HAP-1 (cell line): Measurements from ENCODE around the gene SUSD6.
A peak's percentile ranks its signal among the peaks of the same experiment; 100 is the strongest.
"Not testable (repeated sequence)": the region's sequence is repeated elsewhere in the genome, so short reads cannot be mapped to it uniquely, and the experiment has no call there.

ENCODE experiments used
- DNase-seq, 2 experiments: peaks; one replicate each; pipeline ENCODE4 v3.0.0-alpha.2; 2016 to 2020; ENCODE audit warnings: low spot score in 2 of 2
- H3K27me3 ChIP-seq: fragments of 250-450 bp; sonication (Bioruptor Pico); 2 replicates; pipeline ENCODE4 v1.5.1; 2020; ENCODE audit warnings: low read depth, mild to moderate bottlenecking, moderate library complexity
- H3K36me3 ChIP-seq: fragments of 250-450 bp; sonication (Bioruptor Pico); replicated peaks from 2 replicates; pipeline ENCODE4 v1.5.1; 2020; ENCODE audit warnings: mild to moderate bottlenecking
- H3K4me1 ChIP-seq: fragments of 250-450 bp; sonication (Bioruptor Pico); 2 replicates; pipeline ENCODE4 v1.5.1; 2020; ENCODE audit warnings: mild to moderate bottlenecking
- H3K4me3 ChIP-seq: fragments of 250-450 bp; sonication (Bioruptor Pico); 2 replicates; pipeline ENCODE4 v1.5.1; 2020; ENCODE audit warnings: mild to moderate bottlenecking, moderate library complexity
- H3K9me3 ChIP-seq: fragments of 250-450 bp; sonication (Bioruptor Pico); 2 replicates; pipeline ENCODE4 v1.5.1; 2020; ENCODE audit warnings: mild to moderate bottlenecking, moderate library complexity
- in situ Hi-C: fragments of 300-500 bp; cut with MboI; formaldehyde crosslinking; loops from 3 replicates; pipeline ENCODE4 v1.14.3; 2020; ENCODE audit warnings: low sequenced_read_pairs, inconsistent platforms, mixed read lengths

SUSD6 gene

DNA sequence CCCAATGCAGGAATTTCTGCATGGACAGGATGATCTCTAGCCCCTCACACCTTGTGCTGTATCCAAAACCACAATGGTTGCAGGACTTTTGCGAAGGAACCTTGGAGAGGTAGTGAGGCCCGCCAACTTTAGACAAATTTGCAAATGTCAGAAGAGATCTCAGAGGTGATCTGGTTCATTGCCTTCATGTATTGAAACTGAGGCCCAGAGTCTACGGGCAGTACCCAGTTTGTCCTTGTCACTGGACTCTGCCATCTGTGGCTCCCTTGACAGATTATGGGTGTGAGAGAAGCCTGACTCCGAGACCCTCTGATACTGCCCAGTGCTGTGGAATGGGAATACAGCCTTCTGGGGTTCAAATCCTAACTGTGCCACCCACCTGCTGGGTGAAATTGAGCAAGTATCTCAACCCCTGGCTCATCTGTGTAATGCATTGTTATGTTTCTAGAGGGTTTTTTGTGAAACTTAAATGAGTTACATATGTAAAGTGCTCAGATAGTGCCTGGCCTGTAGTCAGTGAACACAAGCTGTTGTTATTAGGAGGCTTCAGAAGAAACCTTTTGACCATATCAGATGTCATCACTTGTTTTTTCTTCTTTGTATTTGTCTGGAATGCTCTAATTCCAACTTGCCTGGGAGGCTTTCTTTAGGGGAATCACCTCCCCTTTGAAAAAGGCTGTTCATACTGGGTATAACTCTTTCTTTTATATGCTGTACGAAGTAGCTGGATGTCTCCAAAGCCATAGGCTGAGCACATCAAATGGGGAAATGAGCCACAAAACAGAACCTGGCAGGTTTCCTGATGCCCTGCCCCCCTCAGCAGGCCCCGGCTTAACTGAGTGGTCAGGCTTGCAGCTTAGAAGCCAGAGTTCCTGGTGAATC, 84.2 kb downstream of the SUSD6 start:
- Histone ChIP-seq H3K9me3 (no peaks in the 10 kb centered on the region), H3K4me1 (peaks cover 49% of the 10 kb centered on the region), H3K4me3 (no peak overlapping the region), H3K36me3 (no peaks in the 10 kb centered on the region), H3K27me3 (no peaks in the 10 kb centered on the region)
- peak; percentile 55 to 77 for DNase-seq
- in situ Hi-C loops = no loop called here

DNA sequence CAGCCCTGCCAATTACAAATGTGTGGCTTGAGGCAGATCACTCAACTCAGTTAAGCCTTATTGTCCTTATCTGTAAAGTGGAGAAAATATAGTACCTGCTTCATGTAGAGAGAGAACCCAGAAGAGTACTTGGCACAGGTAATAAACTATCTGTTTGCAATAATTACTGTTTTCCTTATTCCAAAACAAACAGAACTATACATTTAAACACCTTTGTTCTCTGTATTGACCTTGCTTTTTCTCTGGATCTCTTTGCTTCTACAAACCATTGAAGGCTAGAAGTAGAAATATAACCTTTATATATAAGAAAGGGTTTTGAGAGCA, 84.8 kb downstream of the SUSD6 start:
- H3K36me3 ChIP-seq = no peaks in the 10 kb centered on the region
- DNase-seq = no peak
- in situ Hi-C loops = no loop called here

DNA sequence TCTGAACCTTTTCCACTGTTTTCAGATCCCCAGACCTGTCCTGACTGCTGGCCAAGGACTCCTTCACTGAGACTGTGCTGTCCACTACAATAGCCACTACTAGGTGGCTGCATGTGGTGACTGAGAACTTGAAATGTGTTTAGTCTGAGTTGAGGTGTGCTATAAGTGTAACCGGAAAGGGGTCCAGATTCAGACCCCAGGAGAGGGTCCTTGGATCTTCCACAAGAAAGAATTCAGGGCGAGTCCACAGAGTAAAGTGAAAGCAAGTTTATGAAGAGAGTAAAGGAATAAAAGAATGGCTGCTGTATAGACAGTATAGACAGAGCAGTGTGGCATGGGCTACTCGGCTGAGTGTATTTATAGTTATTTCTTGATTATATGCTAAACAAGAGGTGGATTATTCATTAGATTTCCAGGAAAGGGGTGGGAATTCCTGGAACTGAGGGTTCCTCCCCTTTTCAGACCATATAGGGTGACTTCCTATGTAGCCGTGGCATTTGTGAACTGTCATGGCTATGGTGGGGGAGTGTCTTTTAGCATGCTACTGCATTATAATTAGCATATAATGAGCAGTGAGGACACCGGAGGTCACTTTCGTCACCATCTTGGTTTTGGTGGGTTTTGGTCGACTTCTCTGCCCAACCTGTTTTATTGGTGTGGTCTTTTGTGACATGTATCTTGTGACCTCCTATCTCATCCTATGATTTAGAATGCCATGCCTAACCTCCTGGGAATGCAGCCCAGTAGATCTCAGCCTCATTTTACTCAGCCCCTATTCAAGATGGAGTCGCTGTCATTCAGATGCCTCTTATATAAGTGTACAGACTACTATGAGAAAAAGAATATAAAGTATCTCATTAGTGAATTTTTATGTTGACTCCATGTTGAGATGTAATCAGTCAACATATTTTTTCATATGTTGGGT, 85.5 kb downstream of the SUSD6 start:
- Histone ChIP-seq H3K9me3 (no peaks in the 10 kb centered on the region), H3K27me3 (no peaks in the 10 kb centered on the region), H3K4me3 (no peak overlapping the region), H3K4me1 (peaks cover 61% of the 10 kb centered on the region), H3K36me3 (no peaks in the 10 kb centered on the region)
- no peak for DNase-seq
- in situ Hi-C loops = no loop called here

More for the DNA sequence above, 84.8 kb downstream of the SUSD6 start:
- H3K9me3 ChIP-seq = no peaks in the 10 kb centered on the region
- H3K4me3 ChIP-seq = no peak overlapping the region
- peaks cover 55% of the 10 kb centered on the region for H3K4me1 ChIP-seq
- no peaks in the 10 kb centered on the region for H3K27me3 ChIP-seq

GRCh38 chr14:69698572-69698971, 87.2 kb downstream of the SUSD6 start:
- in situ Hi-C loops = no loop called here
- Histone ChIP-seq H3K4me3 (no peak overlapping the region), H3K27me3 (no peaks in the 10 kb centered on the region), H3K4me1 (peaks cover 62% of the 10 kb centered on the region), H3K9me3 (no peaks in the 10 kb centered on the region), H3K36me3 (no peaks in the 10 kb centered on the region)
- DNase-seq = no peak

DNA sequence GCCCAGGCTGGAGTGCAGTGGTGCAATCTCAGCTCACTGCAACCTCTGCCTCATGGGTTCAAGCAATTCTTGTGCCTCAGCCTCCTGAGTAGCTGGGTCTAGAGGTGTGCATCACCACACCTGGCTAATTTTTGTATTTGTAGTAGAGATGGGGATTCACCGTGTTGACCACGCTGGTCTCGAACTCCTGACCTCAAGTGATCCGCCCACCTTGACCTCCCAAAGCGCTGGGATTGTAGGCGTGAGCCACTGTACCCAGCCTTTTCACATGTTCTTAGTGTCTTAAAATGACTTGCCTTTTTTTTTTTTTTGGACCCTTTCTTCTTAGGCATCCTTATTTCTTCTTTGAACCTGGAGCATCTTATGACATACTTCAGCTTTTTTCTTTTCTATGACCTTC, 87.8 kb downstream of the SUSD6 start:
- in situ Hi-C loops, H3K4me3 ChIP-seq, H3K27me3 ChIP-seq, DNase-seq, H3K36me3 ChIP-seq, H3K9me3 ChIP-seq: not testable (repeated sequence)
- peaks cover 60% of the 10 kb centered on the region for H3K4me1 ChIP-seq

DNA sequence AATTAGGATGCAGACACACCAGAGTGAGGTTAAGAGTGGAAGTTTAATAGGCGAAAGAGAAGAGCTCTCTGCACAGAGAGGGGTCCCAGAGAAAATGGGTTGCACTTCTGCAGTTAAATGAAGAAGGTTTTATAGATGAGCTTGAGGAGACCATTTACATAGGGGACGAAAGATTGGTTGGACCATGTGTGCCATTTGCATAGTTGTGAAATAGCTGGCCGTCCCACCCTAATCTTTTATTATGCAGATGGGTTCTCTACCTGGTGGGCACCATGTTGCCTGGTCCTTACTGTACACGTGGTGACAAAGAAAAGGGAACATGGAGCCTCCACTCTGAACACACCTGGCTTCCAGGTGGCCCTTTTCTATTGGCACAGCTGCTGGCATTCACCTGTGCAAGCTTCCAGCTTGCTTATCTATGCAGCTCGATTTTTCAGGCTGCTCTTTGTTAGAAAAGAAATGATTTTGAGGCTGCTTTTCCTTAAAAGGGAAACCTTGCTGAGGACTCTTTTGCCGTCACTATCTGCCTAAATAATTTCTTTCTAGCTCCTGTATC, 88.4 kb downstream of the SUSD6 start:
- no peaks in the 10 kb centered on the region for H3K9me3 ChIP-seq
- DNase-seq = no peak
- H3K36me3 ChIP-seq = no peaks in the 10 kb centered on the region
- no peak overlapping the region for H3K4me3 ChIP-seq
- peaks cover 54% of the 10 kb centered on the region for H3K4me1 ChIP-seq
- H3K27me3 ChIP-seq = no peaks in the 10 kb centered on the region
- in situ Hi-C loops = no loop called here

DNA sequence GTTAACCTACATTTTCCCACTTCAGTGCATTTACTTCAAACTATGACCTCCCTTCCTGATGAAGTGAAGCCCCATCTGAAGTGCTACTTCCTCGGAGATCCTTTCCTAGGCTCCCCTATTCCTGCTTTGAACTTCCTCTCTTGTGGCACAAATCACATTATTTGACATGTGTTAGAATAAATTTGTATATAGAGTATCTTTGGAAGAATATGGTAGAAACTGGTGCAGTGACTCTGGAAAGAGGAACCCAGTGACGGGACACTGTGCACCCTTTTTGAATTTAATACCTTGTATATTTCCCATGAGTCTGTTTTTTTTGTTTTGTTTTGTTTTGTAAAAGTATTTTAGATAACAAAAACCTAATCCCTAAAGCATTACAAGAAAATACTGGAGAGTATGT, 89.2 kb downstream of the SUSD6 start:
- H3K4me1 ChIP-seq = peaks cover 46% of the 10 kb centered on the region
- DNase-seq = peak in 1 of 2 experiments; percentile 43
- no peaks in the 10 kb centered on the region for H3K9me3 ChIP-seq
- no peaks in the 10 kb centered on the region for H3K36me3 ChIP-seq
- H3K27me3 ChIP-seq = no peaks in the 10 kb centered on the region
- in situ Hi-C loops = no loop called here
- H3K4me3 ChIP-seq = no peak overlapping the region

- H3K27me3 ChIP-seq = no peaks in the 10 kb centered on the region
- in situ Hi-C loops = no loop called here
- H3K9me3 ChIP-seq = no peaks in the 10 kb centered on the region
- H3K4me3 ChIP-seq = no peak overlapping the region
- H3K36me3 ChIP-seq = no peaks in the 10 kb centered on the region
- no peak for DNase-seq
- peaks cover 41% of the 10 kb centered on the region for H3K4me1 ChIP-seq
Measured at GRCh38 chr14:69701291-69701690, 89.9 kb downstream of the SUSD6 start.

- H3K27me3 ChIP-seq = no peaks in the 10 kb centered on the region
- in situ Hi-C loops = no loop called here
- H3K9me3 ChIP-seq = no peaks in the 10 kb centered on the region
- H3K4me1 ChIP-seq = peaks cover 35% of the 10 kb centered on the region
- DNase-seq = no peak
- H3K36me3 ChIP-seq = no peaks in the 10 kb centered on the region
- H3K4me3 ChIP-seq = no peak overlapping the region
Measured at GRCh38 chr14:69701857-69702256, 90.5 kb downstream of the SUSD6 start.

DNA sequence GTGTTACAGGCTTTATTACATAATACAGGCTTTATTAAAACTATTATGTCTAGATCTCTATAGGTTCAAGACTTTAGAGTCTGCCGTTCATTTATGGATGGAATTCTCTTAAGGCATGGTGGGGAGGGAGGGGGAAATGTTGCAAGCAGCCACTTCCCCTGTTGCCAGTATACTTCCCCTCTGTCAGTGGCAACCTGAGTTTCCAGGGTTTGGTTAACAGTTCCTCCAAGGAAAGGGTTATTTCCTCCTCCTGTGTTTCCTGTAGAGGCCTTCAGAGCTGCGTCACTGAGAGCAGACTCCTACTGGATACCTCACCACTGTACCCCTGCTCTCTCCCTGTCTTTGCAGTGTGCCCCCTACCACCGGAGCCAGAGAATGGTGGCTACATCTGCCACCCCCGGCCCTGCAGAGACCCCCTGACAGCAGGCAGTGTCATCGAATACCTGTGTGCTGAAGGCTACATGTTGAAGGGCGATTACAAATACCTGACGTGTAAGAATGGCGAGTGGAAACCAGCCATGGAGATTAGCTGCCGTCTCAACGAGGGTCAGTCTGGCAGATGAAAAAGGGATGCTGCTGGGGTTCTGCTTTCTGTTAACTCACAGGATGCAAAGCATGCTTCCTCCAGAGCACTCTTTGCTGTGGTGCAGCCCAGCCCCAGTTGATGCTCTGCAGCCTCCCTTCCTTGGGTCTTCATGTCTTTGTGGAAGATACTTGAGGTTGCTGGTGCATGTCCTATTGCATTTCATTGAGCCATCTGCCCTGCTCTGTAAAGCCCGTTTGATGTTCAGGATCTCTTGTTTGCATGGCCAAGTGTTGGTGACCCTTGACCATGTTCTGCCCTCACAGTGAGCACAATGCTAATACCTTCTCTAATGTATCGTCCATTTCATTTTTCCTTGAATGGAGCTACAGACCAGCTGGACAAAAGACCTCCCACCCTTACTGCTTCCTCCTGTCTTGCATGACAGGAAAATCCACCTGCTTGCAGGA, 91.9 kb downstream of the SUSD6 start:
- peaks cover 26% of the 10 kb centered on the region for H3K4me1 ChIP-seq
- H3K9me3 ChIP-seq = no peaks in the 10 kb centered on the region
- in situ Hi-C loops = no loop called here
- no peak overlapping the region for H3K4me3 ChIP-seq
- H3K27me3 ChIP-seq = no peaks in the 10 kb centered on the region
- H3K36me3 ChIP-seq = no peaks in the 10 kb centered on the region
- no peak for DNase-seq

GRCh38 chr14:69704319-69704718, 92.9 kb downstream of the SUSD6 start:
- no peak overlapping the region for H3K4me3 ChIP-seq
- in situ Hi-C loops = no loop called here
- DNase-seq = no peak
- peaks cover 22% of the 10 kb centered on the region for H3K4me1 ChIP-seq
- H3K27me3 ChIP-seq = no peaks in the 10 kb centered on the region
- H3K9me3 ChIP-seq = no peaks in the 10 kb centered on the region
- H3K36me3 ChIP-seq = no peaks in the 10 kb centered on the region

DNA sequence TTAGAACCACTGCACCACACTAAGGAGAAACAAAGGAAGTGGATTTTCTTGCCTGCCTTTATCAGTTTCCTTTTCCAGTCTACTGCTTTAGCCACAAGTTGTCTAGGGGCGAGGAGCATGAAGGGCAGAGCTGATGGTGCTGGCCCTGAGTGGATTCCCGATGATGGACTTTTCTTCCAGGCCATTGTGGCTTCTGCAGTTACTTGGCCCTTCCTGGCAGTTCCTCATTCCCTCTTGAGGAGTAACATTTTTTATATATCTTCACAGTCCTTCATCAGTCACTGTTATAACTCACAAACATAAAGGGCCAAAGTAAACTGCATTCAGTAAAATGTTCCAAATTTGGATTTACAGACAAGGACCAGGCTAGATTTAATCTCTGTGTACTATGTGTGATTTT, 94.3 kb downstream of the SUSD6 start:
- no peaks in the 10 kb centered on the region for H3K9me3 ChIP-seq
- H3K4me3 ChIP-seq = no peak overlapping the region
- H3K27me3 ChIP-seq = no peaks in the 10 kb centered on the region
- in situ Hi-C loops = no loop called here
- H3K4me1 ChIP-seq = peaks cover 11% of the 10 kb centered on the region
- DNase-seq = no peak
- H3K36me3 ChIP-seq = no peaks in the 10 kb centered on the region

DNA sequence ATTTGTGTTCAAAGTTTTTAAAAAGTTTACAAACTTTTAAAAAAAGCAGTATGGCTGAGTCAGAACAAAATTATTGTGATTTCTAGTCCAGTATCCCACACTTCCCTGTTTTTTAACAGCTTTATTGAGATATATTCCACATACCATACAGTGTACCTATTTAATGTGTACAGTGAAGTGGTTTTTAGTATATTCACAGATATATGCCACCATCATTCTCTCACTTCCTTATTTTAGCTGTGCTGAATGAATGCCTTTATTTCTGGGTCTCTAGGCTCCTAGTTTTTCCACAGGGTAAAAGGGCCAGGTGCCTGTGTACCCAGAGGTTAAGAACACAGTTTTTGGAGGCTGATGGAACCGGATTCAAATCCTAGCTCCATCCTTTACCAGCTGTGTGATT, 96.7 kb downstream of the SUSD6 start:
- in situ Hi-C loops = no loop called here
- Histone ChIP-seq H3K4me1 (peaks cover 9% of the 10 kb centered on the region), H3K27me3 (no peaks in the 10 kb centered on the region), H3K4me3 (no peak overlapping the region), H3K9me3 (no peaks in the 10 kb centered on the region), H3K36me3 (no peaks in the 10 kb centered on the region)
- no peak for DNase-seq
